ENCODE measurements around the gene AHCYL2. TPM values are rescaled to one million over a fixed set of nuclear protein-coding genes. Genes with fewer than 3 reads are reported as not detected.

AHCYL2 gene
- total and polyA plus RNA-seq, 12 donors = 6.6 to 57.1 (median 21.7) TPM

- H3K36me3 ChIP-seq (replicated peaks in 1 of 2) = no peaks in the 10 kb centered on the region
- no peak overlapping the region for H3K4me3 ChIP-seq
- TF ChIP-seq POLR2A (IDR thresholded peaks at IDR 0.05) (no peak), CTCF (IDR thresholded peaks at IDR 0.05) (no peak)
- no peaks in the 10 kb centered on the region for H3K4me1 ChIP-seq (replicated peaks in 1 of 2)
- WGBS, 4 donors = 93 to 98% (median 95%) methylated on average over 4 of the region's 4 CpGs
- DNase-seq = no peak
- intact Hi-C loops (cut with DNase I) = no loop called here
- H3K9me3 ChIP-seq (replicated peaks in 1 of 3) = no peaks in the 10 kb centered on the region
- H3K27ac ChIP-seq = no peak overlapping the region
- H3K27me3 ChIP-seq = no peaks in the 10 kb centered on the region
Observed at GRCh38 chr7:129199406-129199805, 25.4 kb upstream of the AHCYL2 start.

GRCh38 chr7:129202058-129202777 is 22.6 kb upstream of the AHCYL2 start:
- no peaks in the 10 kb centered on the region for H3K27me3 ChIP-seq
- no peak overlapping the region for H3K27ac ChIP-seq
- intact Hi-C loops (cut with DNase I) = no loop called here
- no peaks in the 10 kb centered on the region for H3K36me3 ChIP-seq (replicated peaks in 1 of 2)
- H3K9me3 ChIP-seq (replicated peaks in 1 of 3) = no peaks in the 10 kb centered on the region
- DNase-seq = no peak
- TF ChIP-seq POLR2A (IDR thresholded peaks at IDR 0.05) = no peak
- TF ChIP-seq CTCF (IDR thresholded peaks at IDR 0.05) = no peak
- no peak overlapping the region for H3K4me3 ChIP-seq
- 69 to 86% (median 79%) methylated on average over 7 to 8 of the region's 8 CpGs for WGBS, 4 donors
- no peaks in the 10 kb centered on the region for H3K4me1 ChIP-seq (replicated peaks in 1 of 2)

GRCh38 chr7:129203050-129203741 is 21.6 kb upstream of the AHCYL2 start:
- DNase-seq = no peak
- Histone ChIP-seq H3K4me3 (no peak overlapping the region), H3K27me3 (no peaks in the 10 kb centered on the region), H3K27ac (no peak overlapping the region), H3K36me3 (replicated peaks in 1 of 2) (no peaks in the 10 kb centered on the region), H3K9me3 (replicated peaks in 1 of 3) (no peaks in the 10 kb centered on the region), H3K4me1 (replicated peaks in 1 of 2) (no peaks in the 10 kb centered on the region)
- 88 to 91% (median 91%) methylated on average over 11 to 14 of the region's 14 CpGs for WGBS, 4 donors
- intact Hi-C loops (cut with DNase I) = no loop called here
- no peak for TF ChIP-seq POLR2A (IDR thresholded peaks at IDR 0.05)
- no peak for TF ChIP-seq CTCF (IDR thresholded peaks at IDR 0.05)

GRCh38 chr7:129205126-129205818 is 19.6 kb upstream of the AHCYL2 start:
- no peaks in the 10 kb centered on the region for H3K4me1 ChIP-seq (replicated peaks in 1 of 2)
- no peak overlapping the region for H3K27ac ChIP-seq
- H3K9me3 ChIP-seq (replicated peaks in 1 of 3) = no peaks in the 10 kb centered on the region
- intact Hi-C loops (cut with DNase I) = loop anchor here in 1 of 2 donors (5.0 kb wide), 1 partner anchor 43 kb away; no protein-coding TSS in a partner anchor
- no peaks in the 10 kb centered on the region for H3K36me3 ChIP-seq (replicated peaks in 1 of 2)
- no peak overlapping the region for H3K4me3 ChIP-seq
- TF ChIP-seq CTCF (IDR thresholded peaks at IDR 0.05) (no peak), POLR2A (IDR thresholded peaks at IDR 0.05) (no peak)
- H3K27me3 ChIP-seq = no peaks in the 10 kb centered on the region
- 87 to 91% (median 90%) methylated on average over 17 to 29 of the region's 29 CpGs for WGBS, 4 donors
- no peak for DNase-seq

All from adrenal gland (tissue), 12 donors.